OCI-M1 (cell line): ENCODE results near the gene ARMC2.
"Not testable (repeated sequence)": the region's sequence is repeated elsewhere in the genome, so short reads cannot be mapped to it uniquely, and the experiment has no call there.

Experiments
- DNase-seq: peaks from one replicate; lab custom pipeline; 2025; lab: John Stamatoyannopoulos, UW

ARMC2 gene, protein sequence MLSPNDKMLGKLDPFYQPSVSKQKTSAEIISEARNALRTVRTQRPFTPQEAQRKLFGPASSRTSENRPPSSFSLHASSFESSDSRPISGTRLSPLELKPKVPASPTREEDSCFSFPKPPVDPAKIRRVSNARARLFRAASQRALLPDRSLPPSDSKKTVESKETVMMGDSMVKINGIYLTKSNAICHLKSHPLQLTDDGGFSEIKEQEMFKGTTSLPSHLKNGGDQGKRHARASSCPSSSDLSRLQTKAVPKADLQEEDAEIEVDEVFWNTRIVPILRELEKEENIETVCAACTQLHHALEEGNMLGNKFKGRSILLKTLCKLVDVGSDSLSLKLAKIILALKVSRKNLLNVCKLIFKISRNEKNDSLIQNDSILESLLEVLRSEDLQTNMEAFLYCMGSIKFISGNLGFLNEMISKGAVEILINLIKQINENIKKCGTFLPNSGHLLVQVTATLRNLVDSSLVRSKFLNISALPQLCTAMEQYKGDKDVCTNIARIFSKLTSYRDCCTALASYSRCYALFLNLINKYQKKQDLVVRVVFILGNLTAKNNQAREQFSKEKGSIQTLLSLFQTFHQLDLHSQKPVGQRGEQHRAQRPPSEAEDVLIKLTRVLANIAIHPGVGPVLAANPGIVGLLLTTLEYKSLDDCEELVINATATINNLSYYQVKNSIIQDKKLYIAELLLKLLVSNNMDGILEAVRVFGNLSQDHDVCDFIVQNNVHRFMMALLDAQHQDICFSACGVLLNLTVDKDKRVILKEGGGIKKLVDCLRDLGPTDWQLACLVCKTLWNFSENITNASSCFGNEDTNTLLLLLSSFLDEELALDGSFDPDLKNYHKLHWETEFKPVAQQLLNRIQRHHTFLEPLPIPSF

DNA sequence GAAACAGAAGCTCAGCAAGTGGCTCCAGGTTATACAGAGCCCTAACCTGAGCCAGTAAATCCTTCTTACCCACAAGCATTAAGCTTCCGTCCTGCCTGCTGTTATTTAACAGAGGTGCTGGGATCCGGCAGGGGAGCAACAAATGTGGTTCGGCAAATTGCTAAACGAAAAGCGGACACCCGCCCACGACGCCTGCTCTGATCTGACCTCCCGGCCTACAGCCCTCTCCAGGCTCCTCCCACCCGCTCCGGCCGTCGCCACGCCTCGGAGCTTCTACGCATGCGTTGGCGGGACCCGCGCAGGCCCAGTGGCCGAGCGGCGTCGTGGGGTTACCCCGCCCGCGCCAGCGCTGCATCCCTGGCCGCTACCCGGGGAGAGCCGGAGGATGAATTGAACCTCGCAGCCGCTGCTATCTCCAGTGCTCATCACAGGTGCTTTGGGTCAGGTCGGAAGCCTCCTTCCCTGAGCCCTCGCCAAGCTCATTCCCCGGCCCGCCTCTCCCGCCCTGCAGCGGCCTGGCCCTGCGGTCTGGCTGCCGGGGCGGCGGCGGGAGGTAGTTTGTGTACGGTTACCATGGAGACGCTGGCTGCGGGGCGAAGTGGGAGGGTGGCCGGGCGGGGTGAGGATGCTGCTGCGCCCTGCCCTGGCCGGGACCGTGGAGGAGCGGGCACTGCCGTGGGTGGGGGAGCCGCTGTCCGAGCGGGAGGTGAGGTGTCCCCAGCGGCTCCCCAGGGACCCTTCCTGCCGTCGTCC, at the start of gene ARMC2:
Gene ARMC2 (plus strand): TSS at position 307 of the 753 bp plus-strand sequence. CDS start 5,846 bp downstream, outside the sequence.
- DNase-seq: peak; percentile 97

DNA sequence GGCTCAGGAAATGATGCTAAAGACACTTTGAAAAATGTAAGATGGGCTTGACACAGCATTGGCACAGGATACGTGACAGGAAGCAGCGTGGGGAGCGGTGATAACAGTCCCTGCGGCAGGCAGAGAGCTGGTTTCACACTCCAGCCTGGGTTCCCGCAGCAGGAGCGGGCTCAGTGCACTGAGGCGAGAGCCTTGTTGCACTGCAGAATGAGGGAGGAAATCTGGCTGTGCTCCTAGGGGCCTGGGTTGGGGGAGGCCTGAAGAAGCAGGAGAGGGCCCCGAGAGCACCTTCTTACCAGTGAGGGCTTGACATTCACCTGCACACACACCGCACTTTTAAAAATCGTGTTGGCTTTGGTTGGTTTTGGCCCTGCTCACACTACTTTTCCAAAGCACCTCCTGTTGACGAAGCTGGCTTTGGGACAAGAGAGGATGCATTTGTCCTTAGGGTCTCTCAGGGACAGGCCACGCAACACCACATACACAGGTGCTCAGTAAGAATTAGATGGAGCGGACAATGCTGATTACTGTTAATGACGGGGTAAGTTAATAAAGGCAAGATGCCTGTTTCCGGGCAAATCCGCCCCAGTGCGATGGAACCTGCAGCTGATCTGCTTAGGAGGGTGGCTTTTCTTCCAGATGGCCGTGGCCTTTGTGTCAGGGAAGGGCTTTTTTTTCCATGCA, 49.4 kb upstream of the ARMC2 start:
- peak; percentile 61 for DNase-seq

DNA sequence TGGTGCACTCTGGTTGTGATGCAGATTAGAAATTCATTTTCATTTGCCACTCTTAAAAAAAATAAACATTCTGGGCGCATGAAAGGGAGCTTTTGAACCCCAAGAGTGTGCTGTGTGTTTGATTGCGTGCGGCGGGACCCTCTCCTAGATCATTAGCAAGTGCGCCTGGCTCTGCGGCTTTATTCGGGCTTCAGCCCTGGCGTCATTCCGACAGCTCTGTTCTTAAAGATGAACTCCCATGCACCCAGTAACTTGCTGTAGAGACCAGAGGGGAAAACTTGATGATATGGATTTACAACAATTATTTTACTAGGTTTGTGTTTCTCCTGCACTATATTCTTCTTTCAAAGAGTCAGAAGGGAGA, 48.9 kb upstream of the ARMC2 start:
- DNase-seq: no peak

DNA sequence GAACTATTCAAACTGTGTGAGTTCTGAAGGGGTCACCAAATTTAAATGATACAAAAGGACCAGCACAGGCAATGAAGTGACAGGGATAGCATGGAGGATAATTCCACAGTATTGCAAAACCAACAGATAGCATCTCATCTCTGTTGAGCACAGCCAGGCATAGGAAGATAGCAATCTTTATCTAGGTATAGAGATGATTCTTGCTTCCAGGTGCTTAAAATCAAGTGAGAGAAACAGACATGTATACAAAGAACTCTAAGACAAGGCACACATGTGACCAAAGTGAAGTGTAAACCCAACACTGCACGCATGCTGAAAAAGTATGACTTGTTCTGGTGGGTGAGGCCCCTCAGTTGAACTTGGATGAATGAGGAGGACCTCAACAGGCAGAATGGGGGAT, 48.4 kb upstream of the ARMC2 start:
- DNase-seq: no peak

DNA sequence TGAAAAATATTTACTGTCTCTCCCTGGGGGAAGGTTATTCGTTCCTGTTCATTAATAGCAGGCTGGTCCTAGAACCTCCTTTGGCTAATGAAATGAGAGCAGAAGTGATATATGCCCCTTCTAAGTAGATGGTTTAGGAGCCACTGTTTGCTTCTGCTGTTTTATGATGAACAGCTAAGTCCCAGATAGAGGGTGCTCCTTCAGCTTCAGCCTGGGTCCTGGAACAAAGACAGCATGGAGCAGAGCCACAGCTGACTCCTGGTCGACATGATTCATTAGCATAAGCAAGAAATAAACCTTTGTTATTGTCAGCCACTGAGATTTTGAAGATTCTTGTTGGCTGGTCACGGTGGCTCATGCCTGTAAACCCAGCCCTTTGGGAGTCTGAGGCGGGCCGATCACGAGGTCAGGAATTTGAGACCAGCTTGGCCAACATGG, 47.8 kb upstream of the ARMC2 start:
- DNase-seq: no peak

DNA sequence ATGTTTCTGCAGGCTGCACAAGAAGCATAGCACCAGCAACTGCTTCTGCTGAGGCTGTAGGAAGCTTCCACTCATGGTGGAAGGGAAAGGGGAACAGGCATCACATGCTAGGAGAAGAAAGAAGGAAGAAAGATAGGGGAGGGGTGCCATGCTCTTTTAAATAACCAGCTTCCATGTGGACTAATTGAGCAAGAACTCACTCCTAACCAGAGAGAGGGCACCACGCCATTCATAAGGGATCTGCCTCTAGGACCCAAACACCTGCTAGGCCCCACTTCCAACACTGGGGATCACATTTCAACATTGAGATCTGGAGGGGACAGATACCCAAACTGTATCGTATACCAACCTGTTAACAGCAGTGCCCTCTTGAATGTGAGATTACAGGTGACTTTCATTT, 46.9 kb upstream of the ARMC2 start:
- peak; percentile 25 for DNase-seq

DNA sequence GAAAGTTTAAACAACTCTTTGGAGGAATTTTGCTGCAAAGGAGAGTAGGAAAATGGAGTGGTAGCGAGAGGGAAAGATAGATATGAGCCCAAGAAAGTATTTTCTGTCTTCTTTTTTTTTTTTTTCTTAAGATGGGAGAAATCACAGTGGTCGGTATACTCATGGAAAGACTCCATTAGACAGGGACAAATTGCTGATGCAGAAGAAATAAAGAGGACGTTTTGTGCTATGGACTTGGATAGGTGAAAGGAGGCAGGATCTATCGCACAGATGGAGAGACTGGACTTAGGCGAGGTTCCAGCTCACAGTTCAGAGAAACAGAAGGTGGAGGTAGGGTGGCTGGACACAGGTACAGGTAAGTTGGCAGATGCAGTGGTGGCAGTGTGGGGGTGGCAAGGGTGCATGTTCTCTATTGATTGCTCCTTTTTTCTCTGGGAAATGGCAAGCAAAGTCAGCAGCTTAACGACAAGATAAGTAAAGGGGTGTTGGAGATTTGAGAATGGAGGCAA, 44.2 kb upstream of the ARMC2 start:
- no peak for DNase-seq

DNA sequence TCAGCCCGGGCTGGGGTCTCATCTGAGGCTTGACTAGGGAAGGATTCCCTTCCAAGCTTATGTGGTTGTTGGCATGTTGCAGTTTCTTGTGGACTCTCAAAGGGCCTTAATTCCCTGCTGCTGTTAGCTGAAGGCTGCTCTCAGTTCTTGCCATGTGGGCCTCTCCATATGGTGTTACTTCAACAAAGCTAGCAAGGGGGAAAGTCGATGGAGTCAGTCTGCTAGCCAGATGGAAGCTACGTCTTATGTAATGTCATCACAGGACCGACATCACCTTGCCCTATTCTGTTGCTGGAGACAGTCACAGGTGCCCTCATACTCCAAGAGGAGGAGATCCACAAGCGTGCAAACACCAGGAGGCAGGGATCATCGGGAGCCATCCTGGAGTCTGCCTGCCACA, 43.3 kb upstream of the ARMC2 start:
- DNase-seq: no peak

DNA sequence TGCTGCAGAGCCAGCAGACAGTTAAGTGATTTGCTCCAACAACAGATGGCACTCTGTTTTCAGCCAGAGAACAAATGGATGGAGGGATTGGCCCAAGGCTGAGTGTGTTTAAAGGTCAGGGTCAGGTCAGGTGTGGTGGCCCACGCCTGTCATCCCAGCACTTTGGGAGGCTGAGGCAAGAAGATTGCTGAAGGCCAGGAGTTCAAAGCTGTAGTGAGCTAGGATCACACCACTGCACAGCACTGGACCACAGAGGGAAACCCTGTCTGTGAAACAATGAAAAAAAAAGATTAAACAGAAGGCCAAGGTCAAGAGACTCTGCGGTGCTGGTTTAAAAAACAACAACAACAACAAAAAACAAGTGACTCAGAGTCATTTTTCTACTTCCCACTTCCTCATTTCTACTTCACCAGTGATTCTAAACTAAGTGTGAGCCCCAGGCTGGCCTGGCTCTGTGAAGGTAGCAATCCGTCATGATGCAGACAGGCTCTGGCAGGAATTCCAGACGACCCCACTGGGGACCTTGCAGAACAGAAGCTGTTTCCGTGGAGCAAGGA, 42.5 kb upstream of the ARMC2 start:
- peak; percentile 54 for DNase-seq

DNA sequence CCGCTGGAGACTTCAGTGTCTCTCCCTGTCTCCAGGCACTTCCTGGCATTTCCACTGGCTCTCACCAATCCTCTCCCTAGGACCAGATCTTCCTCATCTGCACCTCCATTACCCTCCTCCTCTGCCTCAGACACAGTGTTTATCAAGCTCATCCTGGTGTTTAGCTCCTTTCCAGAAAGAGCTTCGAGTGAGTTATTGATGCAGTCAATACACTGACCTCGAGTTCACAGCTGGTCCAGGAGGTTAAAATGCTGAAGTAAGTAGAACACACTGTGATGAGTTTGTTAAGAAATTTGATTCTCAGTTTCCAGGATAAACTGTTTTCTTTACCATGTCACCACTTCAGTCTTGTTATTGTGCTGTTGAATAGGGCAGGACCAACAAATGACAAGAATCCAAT, 42.1 kb upstream of the ARMC2 start:
- DNase-seq: no peak

DNA sequence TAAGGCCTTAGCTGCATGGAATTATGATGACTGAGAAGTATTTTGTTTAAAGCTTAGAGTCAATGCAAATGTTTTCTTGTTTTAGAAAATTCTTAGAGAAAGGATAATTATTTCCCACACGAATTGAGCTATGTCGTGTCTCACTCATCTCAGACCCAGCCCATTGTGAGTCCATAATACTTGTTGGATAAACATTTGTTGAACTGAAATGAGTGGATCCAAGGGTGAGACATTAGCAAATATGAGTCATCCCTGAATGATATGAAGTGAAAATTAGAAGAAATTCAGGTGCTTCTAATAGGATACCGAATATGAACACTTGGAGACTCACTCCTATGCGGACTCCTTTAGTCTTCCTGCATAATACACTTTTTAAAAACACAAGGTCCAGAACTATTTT, 41.6 kb upstream of the ARMC2 start:
- no peak for DNase-seq

DNA sequence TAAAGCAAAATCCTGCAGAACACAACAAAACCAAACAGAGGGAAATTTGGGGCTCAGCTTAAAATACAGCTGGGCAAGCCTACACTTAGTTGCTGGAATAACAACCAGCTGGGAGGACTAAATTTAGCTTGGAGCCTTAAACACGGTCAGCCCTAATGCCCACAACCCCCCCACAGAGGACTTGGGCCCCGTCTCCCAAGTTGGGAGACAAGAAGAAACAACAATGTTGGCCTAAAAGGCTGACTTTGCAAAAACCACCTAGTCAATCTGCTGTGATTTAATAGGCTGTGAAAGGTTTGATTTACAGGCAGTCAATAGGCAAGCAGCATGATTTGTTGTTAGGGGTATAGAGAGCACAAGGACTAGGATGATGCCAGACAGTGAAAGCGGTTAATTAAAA, 40.3 kb upstream of the ARMC2 start:
- no peak for DNase-seq

DNA sequence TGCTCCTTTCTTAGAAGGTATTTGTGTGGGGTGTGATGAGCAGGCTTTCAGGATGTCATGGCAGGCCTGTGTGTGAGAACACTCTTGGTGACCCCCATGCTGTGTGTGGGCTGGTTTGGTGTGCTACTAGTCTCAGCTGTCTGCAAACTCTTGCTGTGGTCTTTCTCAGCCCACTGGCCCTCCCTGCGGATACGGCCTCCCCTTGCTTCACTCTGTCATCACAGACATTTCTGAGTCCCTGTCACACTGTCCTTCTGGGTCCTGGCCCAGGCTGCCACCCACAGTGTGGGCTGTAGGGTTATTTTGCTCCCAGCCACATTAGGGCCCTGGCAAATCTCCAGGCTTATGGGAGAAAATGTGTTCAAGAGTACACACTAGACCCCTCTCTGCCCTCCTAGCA, 39.0 kb upstream of the ARMC2 start:
- no peak for DNase-seq

DNA sequence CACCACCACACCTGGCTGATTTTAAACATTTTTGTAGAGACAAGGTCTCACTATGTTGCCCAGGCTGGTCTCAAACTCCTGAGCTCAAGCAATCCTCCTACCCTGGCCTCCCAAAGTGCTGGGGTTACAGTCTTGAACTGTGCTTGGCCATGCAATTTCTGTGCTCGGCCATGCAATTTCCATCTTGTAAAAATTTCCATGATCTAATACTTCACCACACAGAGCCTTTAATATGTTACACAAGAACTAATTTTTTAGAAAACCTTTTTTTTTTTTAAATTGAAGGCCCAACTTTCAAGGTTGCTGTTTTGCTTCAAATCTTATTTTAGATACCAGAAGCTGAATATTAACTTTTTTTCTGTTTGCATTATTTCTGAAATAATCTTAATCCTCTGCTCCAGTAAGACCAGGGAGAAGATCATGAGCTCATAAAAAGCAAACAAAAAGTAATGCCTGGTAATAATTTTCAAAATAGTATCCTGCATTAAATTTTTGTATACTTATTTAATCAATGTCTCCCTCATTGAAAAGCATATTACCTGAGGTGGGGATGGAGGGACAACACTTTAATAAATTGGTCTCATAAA, 38.1 kb upstream of the ARMC2 start:
- no peak for DNase-seq

DNA sequence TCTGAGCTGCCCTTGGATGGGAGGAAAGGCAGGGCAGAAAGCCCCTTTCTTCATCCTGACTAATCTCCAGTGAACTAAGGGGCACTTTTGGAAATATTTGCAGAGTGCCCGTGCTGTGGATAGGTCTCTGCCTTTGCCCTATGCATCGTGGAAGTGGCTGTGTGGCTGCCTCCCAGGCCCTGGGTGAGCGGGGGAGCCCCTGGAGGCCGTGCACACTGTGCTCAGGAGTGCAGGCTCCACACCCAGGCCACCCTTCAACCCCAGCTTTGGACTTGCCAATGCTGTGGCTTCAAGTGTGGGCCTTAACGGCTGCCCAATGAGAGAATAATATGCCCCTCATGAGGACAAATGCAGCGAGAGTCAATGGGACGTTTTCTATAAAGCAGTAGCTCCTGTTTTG, 36.7 kb upstream of the ARMC2 start:
- no peak for DNase-seq

DNA sequence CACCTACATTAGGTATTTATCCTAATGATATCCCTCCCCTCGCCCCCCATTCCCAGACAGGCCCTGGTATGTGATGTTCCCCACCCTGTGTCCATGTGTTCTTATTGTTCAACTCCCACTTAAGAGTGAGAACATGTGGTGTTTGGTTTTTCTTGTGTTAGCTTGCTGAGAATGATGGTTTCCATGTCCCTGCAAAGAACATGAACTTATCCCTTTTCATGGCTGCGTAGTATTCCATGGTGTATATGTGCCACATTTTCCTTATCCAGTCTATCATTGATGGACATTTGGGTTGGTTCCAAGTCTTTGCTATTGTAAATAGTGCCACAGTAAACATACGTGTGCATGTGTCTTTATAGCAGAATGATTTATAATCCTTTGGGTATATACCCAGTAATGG, 35.0 kb upstream of the ARMC2 start:
- not testable (repeated sequence) for DNase-seq

DNA sequence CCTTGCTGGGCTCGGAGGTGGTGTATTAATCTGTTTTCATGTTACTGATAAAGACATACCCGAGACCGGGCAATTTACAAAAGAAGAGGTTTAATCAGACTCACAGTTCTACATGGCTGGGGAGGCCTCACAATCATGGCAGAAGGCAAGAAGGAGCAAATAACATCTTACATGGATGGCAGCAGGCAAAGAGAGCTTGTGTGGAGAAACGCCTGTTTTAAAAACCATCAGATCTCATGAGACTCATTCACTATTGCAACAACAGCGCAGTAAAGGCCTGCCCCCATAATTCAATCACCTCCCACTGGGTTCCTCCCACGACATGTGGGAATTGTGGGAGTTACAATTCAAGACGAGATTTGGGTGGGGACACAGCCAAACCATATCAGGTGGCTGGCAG, 30.9 kb upstream of the ARMC2 start:
- not testable (repeated sequence) for DNase-seq

DNA sequence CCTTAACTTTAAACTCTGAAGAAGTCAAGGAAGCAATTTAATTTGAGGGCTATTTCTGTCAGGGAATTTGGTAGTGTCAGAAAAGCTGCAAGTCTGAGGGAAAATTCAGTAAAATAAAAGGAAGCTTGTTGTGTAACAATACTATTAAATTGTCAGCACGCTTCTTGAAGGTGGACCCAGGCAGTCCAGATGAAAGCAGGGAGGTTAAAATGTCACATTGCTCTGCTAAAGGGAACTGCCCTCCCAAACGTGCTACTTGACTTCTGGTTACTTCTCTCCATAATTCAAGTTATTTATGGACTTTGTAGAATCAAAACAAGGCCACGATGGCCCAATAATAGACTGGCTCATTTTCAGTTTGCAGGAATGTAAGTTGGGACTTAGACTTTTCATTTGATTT, 28.2 kb upstream of the ARMC2 start:
- DNase-seq: no peak

DNA sequence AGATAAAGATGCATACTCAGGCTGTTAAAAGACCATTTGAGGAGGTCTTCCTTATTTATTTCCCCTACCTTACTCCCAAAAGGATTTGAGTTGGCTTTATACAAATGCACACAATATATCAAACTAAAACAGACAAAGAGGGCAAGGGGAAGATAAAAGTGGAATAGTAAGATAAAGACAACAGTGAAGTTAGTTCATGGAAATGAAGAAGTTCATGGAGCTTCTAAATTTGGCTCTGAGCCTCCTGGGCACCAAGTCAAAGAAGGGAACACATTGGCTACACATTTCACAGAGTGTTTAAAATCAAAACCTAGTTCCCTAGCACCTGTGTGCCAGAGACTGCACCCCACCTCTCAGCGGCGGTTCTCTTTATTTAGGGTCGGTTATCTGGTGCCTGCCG, 25.8 kb upstream of the ARMC2 start:
- DNase-seq: peak; percentile 59

DNA sequence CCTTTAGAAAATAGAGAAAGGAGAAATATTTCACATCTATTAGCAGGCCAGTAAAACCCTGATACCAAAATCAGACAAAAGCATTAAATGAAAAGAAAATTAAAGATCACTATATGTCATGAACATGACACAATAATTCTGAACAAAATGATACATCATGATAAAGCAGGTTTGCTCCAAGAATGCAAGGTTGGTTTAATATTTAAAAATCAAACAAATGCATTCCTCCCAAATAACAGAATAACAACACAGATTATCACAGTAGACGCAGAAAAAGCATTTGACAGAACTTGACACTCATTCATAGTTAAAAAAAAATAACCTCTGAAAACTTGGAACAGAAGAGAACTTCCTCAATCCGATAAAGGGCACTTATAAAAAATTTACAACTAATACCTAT, 22.9 kb upstream of the ARMC2 start:
- no peak for DNase-seq

DNA sequence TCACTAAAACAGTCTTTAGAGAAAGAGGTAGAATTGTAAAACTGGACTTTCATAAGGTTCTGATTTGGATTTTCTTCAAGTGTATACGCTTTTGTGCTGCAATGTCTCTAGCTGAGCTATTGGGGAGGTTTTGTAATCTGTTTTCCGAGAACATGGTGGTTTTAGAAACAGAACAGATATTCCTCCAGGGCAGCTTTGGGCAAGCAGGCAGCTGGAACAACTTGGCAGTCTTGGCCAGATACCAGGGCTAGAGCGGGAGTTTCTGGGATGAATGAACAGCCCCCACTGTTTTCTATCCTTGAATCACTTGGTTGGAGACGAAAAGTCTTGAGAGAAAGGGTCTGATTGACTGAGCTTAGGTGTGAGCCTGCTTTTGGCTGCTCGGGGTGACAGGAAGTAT, 17.1 kb upstream of the ARMC2 start:
- no peak for DNase-seq
